Fibroblast of peridontal ligament (primary cell): Measurements from ENCODE around the gene ANGPT4.
"Not testable (repeated sequence)": the region's sequence is repeated elsewhere in the genome, so short reads cannot be mapped to it uniquely, and the experiment has no call there.

ENCODE experiments used
- DNase-seq: peaks from one replicate; pipeline ENCODE4 v3.0.0-alpha.2; 2010; ENCODE audit errors: extremely low read depth

Gene ANGPT4

GRCh38 chr20:844473-845225, 71.5 kb downstream of the ANGPT4 start:
- DNase-seq, result peak; percentile 84

DNA sequence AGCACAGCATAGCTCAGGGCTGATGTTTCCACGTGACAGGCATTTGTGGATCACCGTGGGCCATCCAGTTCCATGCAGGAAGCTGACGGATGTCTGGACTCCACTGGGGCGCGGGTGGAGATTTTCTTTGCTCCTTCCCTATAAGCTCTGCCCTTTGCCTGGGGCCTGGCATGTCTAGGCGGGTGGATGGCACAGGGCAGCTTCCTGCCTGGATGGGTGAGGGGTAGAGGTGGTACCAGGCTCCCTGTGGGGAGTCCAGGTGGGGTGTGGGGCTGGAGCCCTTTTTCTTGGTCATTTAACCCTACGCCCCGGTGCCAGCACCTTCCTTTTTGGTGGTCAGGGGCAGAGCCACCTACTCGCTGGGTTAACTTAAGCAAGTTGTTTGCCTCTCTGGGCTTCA, 72.2 kb downstream of the ANGPT4 start:
- no peak for DNase-seq

DNA sequence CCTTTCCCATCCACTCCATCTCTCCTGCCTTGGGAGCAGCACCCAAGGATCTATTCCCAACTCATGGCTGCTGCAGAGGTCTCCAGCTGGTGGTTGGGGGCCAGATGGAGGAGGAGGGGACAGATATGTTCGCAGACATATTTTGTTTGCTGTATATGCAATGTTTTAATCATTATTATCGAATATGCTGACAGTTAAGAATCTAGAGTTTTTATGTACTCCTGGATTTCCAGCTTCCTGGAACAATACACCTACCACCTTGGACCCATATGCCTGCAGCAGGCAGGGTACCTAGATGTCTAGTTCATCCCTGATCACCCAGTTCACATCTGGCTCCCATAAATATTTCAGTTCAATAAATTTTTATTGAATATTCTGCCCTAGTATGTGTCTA, 73.6 kb downstream of the ANGPT4 start:
- no peak for DNase-seq

DNA sequence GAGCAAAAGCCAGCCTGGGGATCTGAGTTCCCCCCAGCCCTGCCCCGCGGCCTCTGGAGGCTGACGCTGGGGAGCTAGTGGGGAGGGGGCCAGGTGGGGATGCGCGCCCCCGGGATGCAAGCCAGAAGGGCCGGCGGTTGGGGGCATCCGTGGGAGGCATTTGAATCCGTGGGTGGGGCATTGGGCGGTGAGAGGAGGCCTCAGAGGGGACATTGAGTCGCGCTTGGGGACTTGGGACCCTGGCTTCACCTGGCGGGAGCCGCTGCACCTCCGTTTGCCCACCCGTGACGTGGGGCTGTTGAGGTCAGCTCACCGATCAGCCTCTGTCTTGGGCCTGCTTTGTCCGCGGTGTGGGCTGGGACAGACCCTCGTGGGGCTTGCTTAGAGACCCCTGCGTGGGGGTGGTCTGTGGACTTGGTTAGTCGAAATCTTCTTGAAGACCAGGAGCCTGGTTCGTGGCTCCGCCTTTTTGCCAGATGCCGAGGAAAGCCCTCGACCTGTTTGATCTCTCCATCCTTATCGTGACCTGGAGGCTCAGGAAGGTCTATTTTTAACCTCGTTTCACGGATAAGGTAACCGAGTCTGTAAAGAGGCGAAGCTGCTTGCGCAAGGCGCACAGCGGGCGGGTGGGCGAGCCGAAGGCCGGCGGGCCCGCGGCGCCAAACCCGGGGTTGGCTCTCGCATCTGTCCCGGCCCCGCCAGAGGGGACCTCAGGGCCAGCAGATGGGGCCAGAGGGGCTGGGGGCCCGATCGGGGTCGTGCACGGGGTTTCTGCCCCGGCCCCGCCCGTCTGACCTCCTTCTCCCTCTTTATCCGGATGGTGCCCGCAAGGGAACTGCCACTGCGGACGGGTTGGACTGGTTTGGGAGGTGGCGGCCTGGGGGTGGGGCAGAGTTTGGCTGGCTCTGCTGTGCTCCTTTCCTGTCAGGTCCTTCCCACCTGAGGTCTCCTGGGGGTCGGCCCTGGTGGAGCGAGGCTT, 74.3 kb downstream of the ANGPT4 start:
- DNase-seq, result no peak

DNA sequence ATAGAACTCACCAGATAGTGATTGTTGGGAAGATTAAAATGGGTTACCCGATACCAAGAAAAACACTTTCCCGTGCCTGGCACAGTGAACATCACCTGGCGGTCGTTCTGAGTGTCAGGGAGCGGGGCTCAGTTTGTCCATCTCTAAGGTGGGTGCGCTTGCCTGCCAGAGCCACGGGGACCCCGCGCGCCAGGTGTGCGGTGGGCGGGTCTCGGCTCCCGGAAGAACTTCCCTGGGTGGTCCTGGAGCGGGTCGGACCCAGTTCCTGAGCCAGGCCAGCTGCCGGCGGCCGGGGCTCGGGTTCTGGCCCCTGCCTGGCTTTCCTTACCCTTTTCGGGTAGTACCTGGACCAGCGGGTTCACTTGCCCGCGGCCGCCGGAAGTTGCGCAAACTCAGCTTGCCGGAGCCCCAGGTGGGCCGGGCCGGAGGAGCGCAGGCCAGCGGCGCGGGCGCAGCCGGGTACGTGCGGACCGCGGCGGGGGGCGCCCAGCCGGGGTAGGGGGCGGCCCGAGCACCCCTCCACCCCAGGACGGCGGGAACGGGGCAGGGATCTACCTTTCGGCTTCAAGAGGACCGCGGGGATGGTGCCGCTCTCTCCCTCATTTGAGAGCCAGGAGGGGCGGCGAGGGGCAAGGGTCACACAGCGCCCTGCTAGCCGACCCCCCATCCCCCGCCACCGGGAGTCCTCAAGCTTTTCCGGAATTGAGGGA, 75.1 kb downstream of the ANGPT4 start:
- DNase-seq, result no peak

DNA sequence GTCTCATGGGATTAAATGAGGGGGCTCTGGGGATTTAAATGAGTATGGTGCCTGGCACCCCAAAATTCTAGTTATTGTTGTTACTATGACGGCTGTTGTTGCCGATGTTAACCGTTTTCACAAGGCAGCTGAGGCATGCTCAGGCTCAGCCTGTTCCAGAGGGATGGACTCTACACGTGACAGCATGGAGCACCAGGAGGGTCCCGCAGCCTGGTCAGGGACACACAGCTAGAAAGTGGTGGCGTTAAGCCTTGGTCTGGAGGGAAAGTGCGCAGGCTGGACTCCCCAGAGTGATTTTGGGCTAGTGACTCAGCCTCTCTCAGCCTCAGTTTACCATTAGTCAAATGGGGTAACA, 75.7 kb downstream of the ANGPT4 start:
- no peak for DNase-seq

GRCh38 chr20:839626-840025, 76.5 kb downstream of the ANGPT4 start:
- DNase-seq, result no peak

GRCh38 chr20:839015-839414, 77.1 kb downstream of the ANGPT4 start:
- DNase-seq, result no peak

GRCh38 chr20:836190-836589, 79.9 kb downstream of the ANGPT4 start:
- no peak for DNase-seq

- no peak for DNase-seq
Observed at GRCh38 chr20:835608-836045, 80.5 kb downstream of the ANGPT4 start.

DNA sequence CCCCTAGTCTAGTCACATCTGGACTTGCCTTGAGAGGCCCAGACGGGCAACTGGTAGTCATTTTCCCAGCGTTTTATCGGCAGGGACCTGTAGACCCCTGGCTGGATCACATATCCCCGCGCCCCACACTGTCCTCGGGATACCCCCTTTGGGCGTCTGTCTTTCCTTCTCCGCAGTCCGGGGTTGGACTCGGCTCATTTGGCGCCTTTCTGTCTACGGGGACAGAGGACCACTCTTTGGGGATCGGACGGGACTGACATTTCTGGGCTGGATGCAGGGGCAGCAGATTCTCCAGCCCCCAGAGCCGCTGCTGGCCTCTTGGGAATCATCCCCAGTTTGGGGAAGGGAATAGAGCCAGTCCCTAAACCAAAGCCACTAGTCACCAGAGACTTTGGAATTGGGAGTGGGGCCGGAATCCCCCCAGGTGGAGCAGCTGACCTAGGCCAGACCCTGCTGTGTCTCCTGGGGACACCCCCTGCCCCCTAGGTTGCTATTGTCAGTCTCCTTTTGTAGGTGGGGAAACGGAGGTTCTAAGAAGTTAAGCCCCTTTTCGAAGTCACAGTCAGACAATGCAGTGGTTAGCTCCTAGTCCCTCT, 81.9 kb downstream of the ANGPT4 start:
- DNase-seq, result no peak

- DNase-seq, result peak; percentile 87
Observed at GRCh38 chr20:833450-834150, 82.5 kb downstream of the ANGPT4 start, which contains the start of gene FAM110A. FAM110A (plus strand) TSS chr20:833715; CDS start chr20:844805, 11,090 bp downstream.

- no peak for DNase-seq
Observed at GRCh38 chr20:833121-833449, 83.0 kb downstream of the ANGPT4 start.

DNA sequence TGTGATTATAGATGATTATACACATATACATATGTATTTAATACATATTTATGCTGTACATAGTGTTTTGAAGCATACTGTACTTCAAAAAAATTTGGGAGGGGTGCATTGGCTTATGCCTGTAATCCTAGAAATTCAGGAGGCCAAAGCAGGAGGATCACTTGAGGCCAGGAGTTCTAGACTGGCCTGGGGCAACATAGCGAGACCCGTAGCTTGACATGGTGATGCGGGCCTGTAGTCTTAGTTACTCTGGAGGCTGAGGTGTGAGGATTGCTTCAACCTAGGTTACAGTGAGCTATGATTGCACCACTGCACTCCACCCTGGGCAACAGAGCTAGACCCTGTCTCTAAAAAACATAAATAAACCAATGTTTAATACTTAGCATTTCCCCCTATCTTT, 84.2 kb downstream of the ANGPT4 start:
- DNase-seq, result no peak

- no peak for DNase-seq
Observed at GRCh38 chr20:831251-831650, 84.9 kb downstream of the ANGPT4 start.

- peak; percentile 69 for DNase-seq
Observed at GRCh38 chr20:830011-830521, 86.1 kb downstream of the ANGPT4 start.

DNA sequence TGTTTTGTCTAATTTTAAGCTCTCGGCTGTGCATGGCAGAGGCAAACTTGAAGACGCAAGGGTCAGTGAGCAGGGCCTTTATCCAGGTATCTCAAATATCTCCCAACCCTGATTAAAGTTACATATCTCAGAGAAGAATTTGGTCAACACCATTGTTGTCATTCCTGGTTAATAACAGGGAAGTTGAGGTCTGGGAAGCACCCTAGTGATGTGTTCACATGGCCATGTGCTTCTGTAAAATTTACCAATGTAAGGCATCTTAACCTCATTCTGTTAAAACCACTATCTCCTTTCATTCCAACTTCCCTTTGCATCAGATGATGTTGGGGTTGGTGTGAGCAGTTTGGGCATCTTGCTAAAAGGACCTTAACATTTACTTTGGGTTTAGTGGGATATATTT, 86.6 kb downstream of the ANGPT4 start:
- peak; percentile 35 for DNase-seq

DNA sequence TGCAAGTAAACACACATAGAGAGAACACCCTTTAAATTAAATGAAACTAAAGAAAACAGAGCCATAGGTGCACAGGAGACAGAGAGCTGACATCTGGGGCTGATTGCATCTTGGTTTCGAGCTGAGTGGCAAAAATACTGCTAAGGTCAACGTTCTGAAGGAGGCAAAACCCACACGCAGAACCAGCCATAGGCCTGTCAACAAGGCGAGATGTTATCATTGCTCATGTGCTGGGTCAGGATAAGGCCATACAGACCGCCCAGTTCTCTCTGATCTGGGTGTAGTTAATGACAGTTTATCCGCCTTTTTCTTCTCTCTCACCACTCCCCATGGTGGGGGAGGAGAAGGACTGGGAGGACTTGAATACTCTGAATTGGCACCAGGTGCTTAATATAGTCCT, 87.1 kb downstream of the ANGPT4 start:
- DNase-seq, result no peak

- DNase-seq, result not testable (repeated sequence)
Observed at GRCh38 chr20:827981-828380, 88.2 kb downstream of the ANGPT4 start.

DNA sequence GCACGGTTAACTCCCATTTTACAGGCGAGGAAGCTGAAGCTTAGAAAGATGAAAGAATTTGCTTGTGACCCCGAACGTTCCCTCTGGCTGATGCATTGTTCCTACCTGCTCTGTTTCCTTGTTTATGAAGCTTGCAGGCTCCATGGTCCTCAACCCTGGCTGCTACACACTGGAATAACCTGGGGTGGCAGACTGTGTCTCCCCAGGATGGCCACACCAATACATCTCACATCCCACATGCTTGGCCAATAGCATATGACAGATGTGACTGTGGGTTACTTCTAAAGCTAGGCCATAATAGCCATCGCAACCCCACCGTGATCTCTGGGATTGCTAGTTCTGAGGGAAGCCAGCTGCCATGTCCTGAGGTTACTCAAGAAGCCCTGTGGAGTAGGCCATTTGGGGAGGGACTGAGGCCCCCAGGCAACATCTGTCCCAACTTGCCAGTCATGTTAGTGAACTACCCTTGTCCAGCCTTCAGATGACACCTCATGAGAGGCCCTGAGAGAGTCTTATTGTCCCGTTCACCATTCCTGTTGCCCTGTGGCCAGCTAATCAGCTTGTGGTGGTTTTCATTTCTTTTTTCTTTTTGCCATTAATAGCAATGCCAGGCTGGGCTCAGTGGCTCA, 89.3 kb downstream of the ANGPT4 start:
- DNase-seq, result no peak
